GM21576 (cell line): Measurements from ENCODE around the gene NDUFS7.
"Not testable (repeated sequence)": the region's sequence is repeated elsewhere in the genome, so short reads cannot be mapped to it uniquely, and the experiment has no call there.

Source experiments
- ATAC-seq: cut with Tn5 transposase; IDR thresholded peaks from one replicate; pipeline ENCODE4 v1.9.1; 2021; ENCODE audit warnings: mild to moderate bottlenecking, moderate library complexity; ENCODE audit not compliant: unreplicated experiment

The NDUFS7 gene

DNA sequence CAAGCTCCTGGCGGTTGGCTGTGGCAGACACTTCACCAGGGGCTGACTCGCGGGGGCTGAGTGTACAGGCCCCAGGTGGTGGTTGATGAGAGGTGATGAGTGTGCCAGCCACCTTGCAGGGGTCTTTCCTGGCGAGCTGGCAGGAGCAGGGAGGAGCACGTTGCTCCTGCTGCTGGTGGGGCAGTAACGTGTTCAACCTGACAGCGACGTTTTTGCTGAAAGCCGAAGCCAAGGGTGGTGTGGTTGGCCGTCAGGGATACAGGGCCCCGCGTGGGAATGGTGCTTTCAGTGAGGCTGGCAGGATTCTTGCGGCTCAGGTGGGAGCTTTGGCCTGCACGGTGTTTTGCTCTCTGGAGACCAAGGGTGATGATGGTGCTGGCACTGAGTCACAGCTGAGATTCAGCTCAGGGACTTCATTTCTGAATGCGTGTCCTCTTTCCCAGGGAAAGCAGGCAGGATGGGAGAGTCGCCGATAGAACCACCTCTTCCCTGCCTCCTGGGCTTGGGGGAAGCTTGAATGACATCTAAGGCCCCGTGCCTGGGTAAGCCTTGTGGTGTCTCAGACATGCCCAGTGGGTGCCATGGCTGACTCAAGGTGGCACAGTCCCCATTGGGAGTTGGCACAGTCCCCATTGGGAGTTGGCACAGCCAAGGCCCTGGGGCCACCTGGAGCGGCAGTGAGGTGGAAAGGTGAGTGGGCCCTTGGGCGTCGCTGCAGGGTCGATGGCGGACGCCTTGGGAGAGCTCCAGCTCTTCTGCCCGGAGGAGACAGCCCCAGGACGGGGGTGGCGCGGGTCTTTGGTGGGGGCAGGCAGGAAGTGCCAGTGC lies 32.5 kb downstream of the NDUFS7 start:
- ATAC-seq: no peak

GRCh38 chr19:1417145-1417544 lies 33.4 kb downstream of the NDUFS7 start:
- no peak for ATAC-seq

- ATAC-seq: no peak
These were observed 34.2 kb downstream of the NDUFS7 start for GRCh38 chr19:1417681-1418495.

GRCh38 chr19:1418496-1418775 lies 34.7 kb downstream of the NDUFS7 start:
- ATAC-seq: no peak

DNA sequence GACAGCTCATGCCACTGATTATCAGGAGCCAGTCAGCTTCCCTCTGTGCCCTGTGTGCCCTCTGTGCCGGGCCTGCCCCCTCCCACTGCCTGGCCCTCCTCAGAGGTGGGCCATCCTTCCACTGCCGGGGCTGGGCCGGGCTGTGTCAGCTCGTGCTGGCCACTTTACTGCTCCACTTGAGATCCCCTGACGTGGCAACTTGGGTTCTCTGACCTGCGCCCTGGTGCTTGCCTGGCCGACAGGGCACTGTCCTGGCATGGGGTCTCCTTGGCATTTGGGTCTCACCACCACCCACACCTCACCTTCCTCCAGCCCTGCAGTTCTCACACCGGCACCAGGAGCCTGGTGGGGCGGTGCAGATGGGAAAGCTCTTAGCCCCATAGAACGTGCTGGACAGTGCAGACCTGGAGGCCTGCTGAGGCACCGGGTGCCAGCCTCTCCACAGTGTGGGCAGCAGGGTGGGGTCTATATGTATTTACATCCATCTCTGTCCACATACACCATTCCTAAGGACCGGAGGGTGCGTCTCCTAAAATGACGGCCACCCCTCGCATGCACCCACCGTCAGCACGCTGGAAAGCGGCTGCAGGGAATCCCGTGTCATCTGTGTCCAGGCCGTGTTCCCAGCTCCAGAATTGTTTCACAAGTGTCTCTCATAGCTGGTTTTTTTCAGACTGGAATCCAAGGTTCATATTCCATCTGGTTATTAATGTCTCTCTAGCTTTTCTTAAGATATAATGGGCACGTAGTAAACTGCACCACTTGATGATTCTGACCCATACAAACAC lies 35.4 kb downstream of the NDUFS7 start:
- no peak for ATAC-seq

GRCh38 chr19:1420085-1420484 lies 36.4 kb downstream of the NDUFS7 start:
- not testable (repeated sequence) for ATAC-seq

DNA sequence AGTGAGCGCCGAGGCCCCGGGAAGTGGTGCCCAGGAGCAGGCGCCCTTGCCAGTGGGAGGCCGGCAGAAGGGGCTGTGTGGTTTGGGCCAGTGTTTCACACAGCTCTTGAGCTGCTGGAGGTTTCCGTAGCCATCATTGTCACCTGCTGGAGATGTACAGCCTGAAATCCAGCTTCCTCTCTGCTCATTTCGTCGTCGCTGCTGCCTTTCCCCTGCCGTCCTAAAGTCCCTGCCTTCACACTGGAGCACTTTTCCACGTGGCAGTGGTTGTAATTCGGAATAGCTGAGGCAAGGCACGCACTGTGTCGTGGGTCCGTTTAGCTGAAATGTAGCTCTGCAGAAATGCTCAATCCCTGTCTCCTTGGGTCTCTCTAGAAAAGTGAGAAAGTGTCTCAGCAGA lies 36.9 kb downstream of the NDUFS7 start:
- ATAC-seq: no peak

GRCh38 chr19:1421218-1421957 lies 37.7 kb downstream of the NDUFS7 start:
- no peak for ATAC-seq

DNA sequence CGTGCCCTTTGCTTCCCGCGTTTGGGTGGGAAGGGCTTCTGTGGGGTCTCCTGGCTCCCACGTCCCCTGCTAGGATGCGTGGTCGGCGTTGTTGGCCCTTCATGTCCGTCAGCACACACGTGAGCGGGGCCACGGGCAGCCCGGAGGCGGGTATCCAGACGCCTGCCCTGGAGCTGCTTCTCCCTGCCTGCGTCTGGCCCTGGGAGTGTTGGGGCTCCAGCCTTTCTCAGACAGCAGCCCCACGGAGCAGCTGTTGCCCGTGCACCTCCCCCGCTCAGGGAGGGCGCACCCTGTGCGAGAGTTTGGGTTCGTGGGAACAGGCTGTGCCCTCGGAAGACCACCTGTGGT lies 38.2 kb downstream of the NDUFS7 start:
- ATAC-seq: no peak

DNA sequence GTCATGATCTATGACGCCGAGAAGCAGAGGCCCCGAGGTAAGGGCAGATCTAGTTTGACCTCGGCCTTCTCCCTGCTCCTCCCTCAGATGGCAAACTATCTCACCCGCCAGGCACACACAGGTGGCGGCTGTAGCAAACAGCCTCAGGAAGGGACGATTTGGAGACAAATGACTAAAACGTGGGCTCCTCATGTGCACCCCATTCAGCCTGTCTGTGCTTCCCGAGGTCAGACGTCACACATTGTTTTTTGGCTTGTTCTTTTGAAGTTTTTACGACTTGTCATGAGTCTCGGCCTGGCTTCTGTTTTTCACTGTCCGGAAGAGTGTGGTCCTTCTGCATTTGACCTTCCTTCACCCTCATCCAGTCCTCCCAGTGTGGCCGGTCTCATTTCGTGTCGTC lies 38.7 kb downstream of the NDUFS7 start:
- ATAC-seq: no peak

GRCh38 chr19:1422943-1423342 lies 39.2 kb downstream of the NDUFS7 start:
- no peak for ATAC-seq

DNA sequence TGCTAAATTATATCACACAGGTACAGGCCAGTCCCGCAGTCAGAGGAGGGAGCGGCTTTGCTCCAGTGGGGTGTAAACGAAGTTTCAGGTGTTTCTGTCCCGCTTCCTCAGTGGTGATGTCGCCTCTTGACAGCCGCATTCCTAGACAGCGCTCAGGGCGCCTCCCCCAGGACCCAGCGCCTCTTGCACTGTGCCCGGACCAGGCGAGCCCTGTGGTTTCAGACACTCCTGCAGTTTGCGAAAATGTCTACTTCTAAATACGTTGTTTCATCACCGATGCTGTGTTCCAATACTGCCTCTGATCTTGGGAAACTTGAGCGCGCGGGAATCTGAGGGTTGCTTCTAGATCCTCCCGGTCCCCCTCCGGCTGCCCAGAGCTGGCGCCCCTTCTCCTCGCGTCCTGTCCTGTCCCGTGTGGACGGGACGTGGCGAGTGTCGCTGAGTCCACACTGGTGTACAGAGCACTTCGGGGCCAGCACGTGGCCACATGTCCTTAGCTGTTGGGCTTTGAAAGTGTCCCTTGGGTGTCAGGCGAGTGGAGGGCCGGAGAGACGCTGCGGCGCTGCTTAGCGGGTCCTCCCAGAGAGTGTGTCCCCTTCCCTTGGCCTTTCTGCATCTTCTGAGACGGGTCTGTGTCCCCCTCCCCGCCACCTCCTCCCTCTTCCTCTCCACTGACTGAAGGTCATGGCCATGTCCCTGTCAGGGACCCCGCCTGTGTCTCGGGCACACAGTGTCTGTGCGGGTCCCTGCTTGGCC lies 39.9 kb downstream of the NDUFS7 start:
- ATAC-seq: no peak

GRCh38 chr19:1424192-1424955 lies 40.7 kb downstream of the NDUFS7 start:
- no peak for ATAC-seq

GRCh38 chr19:1425102-1425837 lies 41.6 kb downstream of the NDUFS7 start:
- no peak for ATAC-seq

DNA sequence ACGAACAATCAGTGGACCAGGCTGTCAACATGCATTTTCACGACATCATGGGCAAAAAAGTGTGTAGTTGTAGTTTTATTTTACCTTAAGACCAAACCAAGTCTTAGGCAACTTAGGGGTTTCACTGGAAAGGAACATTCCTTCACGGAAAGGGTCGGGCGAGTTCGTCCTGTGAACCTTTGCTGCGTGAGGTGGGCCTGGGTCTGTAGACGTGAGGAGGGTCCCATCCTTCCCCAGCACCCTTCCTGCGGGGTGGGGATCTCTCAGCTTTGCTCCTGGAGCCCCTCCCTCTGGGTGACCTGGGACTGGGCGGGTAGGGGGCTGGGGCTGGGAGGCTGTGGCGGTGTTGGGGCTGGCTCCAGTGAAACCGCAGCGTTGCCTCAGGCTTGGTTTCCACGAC lies 42.2 kb downstream of the NDUFS7 start:
- ATAC-seq: no peak

GRCh38 chr19:1426736-1427135 lies 43.0 kb downstream of the NDUFS7 start:
- no peak for ATAC-seq

DNA sequence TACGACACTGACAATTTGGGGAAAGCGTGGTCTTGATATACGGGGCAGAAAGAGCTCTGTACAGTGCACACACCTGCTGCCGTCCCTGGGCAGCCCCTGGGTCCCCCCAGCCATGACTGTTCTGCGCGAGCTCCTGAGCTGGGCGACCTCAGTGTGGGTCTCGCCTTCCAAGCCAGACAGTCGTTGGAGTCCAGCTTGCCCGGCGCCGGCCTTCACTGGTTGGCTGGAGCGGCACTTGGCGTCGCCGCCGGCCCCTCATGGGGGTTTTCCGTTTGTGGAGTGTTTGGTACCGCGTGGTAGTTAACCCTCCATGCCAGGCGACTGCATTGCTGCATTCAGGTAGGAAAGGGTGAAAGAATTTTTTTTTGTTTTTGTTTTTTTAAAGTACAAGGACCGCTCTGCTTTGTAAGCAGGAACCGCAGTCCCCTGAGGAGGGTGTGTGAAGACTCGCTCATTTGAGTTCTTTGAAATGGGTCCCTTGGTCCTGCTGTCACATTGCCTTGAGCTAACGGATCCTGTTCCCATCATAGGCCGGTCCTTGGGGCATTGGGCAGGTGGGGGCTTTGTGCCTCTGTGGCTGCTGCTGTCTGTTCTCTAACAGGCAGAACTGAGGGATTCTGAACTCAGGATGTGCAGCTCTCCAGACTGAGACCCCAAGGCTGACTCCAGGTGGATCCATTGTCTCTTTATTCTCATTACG lies 43.7 kb downstream of the NDUFS7 start:
- ATAC-seq: no peak

- no peak for ATAC-seq
These were observed 45.2 kb downstream of the NDUFS7 start for GRCh38 chr19:1428738-1429391.
